ENCODE data around the gene RIBC1. TPM values are rescaled to one million over a fixed set of nuclear protein-coding genes. Genes with fewer than 3 reads are reported as not detected.

RIBC1 gene
- total RNA-seq, 2 donors from 2014 or later = 0.66 to 0.72 TPM

GRCh38 chrX:53441531-53442321, 19.1 kb downstream of the RIBC1 start:
- peak; percentile 84 for DNase-seq
- no peaks in the 10 kb centered on the region for H3K9me3 ChIP-seq
- intact Hi-C loops (cut with DNase I) = no loop called here
- H3K27me3 ChIP-seq = no peaks in the 10 kb centered on the region
- H3K9ac ChIP-seq (ENCODE audit: low read depth in 2 of 2, low read length in 2 of 2) = peak overlapping the region; percentile 60 to 67
- TF ChIP-seq, protein P1, sequence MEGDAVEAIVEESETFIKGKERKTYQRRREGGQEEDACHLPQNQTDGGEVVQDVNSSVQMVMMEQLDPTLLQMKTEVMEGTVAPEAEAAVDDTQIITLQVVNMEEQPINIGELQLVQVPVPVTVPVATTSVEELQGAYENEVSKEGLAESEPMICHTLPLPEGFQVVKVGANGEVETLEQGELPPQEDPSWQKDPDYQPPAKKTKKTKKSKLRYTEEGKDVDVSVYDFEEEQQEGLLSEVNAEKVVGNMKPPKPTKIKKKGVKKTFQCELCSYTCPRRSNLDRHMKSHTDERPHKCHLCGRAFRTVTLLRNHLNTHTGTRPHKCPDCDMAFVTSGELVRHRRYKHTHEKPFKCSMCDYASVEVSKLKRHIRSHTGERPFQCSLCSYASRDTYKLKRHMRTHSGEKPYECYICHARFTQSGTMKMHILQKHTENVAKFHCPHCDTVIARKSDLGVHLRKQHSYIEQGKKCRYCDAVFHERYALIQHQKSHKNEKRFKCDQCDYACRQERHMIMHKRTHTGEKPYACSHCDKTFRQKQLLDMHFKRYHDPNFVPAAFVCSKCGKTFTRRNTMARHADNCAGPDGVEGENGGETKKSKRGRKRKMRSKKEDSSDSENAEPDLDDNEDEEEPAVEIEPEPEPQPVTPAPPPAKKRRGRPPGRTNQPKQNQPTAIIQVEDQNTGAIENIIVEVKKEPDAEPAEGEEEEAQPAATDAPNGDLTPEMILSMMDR (IDR thresholded peaks at IDR 0.05) = no peak
- H3K4me1 ChIP-seq = no peaks in the 10 kb centered on the region
- H3K27ac ChIP-seq = peak overlapping the region; percentile 76
- H3K4me3 ChIP-seq = peak overlapping the region; percentile 20
- no peaks in the 10 kb centered on the region for H3K36me3 ChIP-seq

DNA sequence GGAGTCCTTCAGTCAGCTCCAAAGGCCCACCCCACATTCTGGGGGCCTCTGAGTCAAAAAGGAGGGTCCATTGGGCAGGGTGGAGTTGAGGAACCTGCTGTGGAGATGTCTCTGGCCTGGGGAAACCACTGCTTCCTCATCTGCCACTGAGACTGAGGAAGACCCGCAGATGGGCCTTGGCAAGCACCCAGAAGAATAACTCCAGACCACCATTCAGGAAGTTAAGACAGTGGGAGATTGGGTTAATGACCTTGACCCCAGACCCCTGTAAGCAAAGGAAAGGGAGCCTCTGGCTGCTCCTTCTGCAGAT, 19.6 kb downstream of the RIBC1 start:
- intact Hi-C loops (cut with DNase I) = no loop called here
- no peak overlapping the region for H3K4me3 ChIP-seq
- peak overlapping the region in 1 of 2 donors; percentile 43 for H3K9ac ChIP-seq (ENCODE audit: low read depth in 2 of 2, low read length in 2 of 2)
- H3K9me3 ChIP-seq = no peaks in the 10 kb centered on the region
- TF ChIP-seq, protein P1 (IDR thresholded peaks at IDR 0.05) = no peak
- H3K27ac ChIP-seq = no peak overlapping the region
- H3K27me3 ChIP-seq = no peaks in the 10 kb centered on the region
- no peaks in the 10 kb centered on the region for H3K36me3 ChIP-seq
- H3K4me1 ChIP-seq = no peaks in the 10 kb centered on the region
- DNase-seq = no peak

DNA sequence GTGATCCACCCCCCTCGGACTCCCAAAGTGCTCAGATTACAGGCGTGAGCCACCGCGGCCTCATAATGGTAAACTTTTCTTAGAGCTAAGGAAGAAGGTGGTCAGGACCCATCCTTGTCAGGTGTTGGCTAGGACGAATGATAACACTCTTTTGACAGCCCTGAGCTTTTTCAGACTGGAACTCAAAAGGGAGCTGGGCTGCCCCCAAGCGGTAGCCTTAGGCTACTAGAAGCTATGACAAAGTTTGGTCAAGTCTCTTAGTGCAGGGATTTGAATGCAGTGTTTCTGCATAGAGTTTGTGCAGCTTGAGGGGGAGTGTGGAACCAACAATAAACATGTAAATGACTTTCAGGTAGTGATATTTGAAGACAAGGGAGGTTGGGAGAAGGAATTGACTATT, 23.3 kb downstream of the RIBC1 start:
- intact Hi-C loops (cut with DNase I) = no loop called here
- peak; percentile 52 for DNase-seq

GRCh38 chrX:53447441-53447840, 24.8 kb downstream of the RIBC1 start:
- no peak overlapping the region for H3K4me3 ChIP-seq
- intact Hi-C loops (cut with DNase I) = no loop called here
- DNase-seq = no peak
- H3K36me3 ChIP-seq = no peaks in the 10 kb centered on the region
- H3K4me1 ChIP-seq = no peaks in the 10 kb centered on the region
- H3K27me3 ChIP-seq = peaks cover 3% of the 10 kb centered on the region
- no peak overlapping the region for H3K9ac ChIP-seq (ENCODE audit: low read depth in 2 of 2, low read length in 2 of 2)
- TF ChIP-seq, protein P1 (IDR thresholded peaks at IDR 0.05) = no peak
- no peaks in the 10 kb centered on the region for H3K9me3 ChIP-seq
- no peak overlapping the region for H3K27ac ChIP-seq

More for the DNA sequence above, 23.3 kb downstream of the RIBC1 start:
- Histone ChIP-seq H3K27ac (no peak overlapping the region), H3K4me1 (no peaks in the 10 kb centered on the region), H3K36me3 (no peaks in the 10 kb centered on the region), H3K4me3 (no peak overlapping the region), H3K9ac (ENCODE audit: low read depth in 2 of 2, low read length in 2 of 2) (no peak overlapping the region), H3K9me3 (no peaks in the 10 kb centered on the region), H3K27me3 (peaks cover 3% of the 10 kb centered on the region)
- TF ChIP-seq, protein P1 (IDR thresholded peaks at IDR 0.05) = peak; percentile 46

DNA sequence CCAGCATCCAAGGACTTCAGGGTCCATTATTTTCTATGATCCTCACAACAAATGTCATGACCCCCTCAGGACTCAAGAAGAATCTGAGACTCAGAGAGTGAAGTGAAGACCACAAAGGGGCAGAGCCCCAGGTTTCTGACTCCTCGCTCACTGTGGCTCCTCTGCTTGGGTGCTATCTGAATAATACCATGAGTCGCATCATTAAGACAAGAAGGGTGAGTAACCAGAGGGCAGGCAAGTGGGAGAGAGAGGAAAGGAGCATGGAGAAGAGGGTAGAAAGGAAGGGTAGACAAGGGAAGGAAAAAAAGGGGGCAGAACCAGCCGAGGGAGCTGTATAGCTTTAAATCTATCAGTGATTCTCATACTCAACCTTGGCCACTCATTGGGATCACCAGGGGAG, 27.0 kb downstream of the RIBC1 start:
- Histone ChIP-seq H3K4me3 (no peak overlapping the region), H3K9me3 (no peaks in the 10 kb centered on the region), H3K36me3 (no peaks in the 10 kb centered on the region), H3K4me1 (no peaks in the 10 kb centered on the region), H3K27ac (no peak overlapping the region), H3K9ac (ENCODE audit: low read depth in 2 of 2, low read length in 2 of 2) (no peak overlapping the region), H3K27me3 (peaks cover 3% of the 10 kb centered on the region)
- TF ChIP-seq, protein P1 (IDR thresholded peaks at IDR 0.05) = no peak
- DNase-seq = no peak
- intact Hi-C loops (cut with DNase I) = no loop called here
